LoVo (cell line): ENCODE results near the gene ATXN7L1.
A peak's percentile ranks its signal among the peaks of the same experiment; 100 is the strongest.
"Not testable (repeated sequence)": the region's sequence is repeated elsewhere in the genome, so short reads cannot be mapped to it uniquely, and the experiment has no call there.

ENCODE experiments used
- DNase-seq: peaks from one replicate; pipeline ENCODE4 v3.0.0-alpha.2; 2016; ENCODE audit warnings: low spot score

ATXN7L1 gene

GRCh38 chr7:105703207-105703930 is 173.0 kb downstream of the ATXN7L1 start:
- DNase-seq: no peak

- no peak for DNase-seq
These were observed 176.7 kb downstream of the ATXN7L1 start for GRCh38 chr7:105699568-105700236.

GRCh38 chr7:105698531-105698930 is 177.9 kb downstream of the ATXN7L1 start:
- DNase-seq: no peak

GRCh38 chr7:105697753-105698152 is 178.6 kb downstream of the ATXN7L1 start:
- DNase-seq: no peak

GRCh38 chr7:105697169-105697568 is 179.2 kb downstream of the ATXN7L1 start:
- DNase-seq: not testable (repeated sequence)

GRCh38 chr7:105693576-105693975 is 182.8 kb downstream of the ATXN7L1 start:
- no peak for DNase-seq

GRCh38 chr7:105691680-105692564 is 184.5 kb downstream of the ATXN7L1 start:
- peak; percentile 55 for DNase-seq

GRCh38 chr7:105691082-105691679 is 185.2 kb downstream of the ATXN7L1 start:
- DNase-seq: no peak

GRCh38 chr7:105690325-105690945 is 186.0 kb downstream of the ATXN7L1 start:
- DNase-seq: no peak

GRCh38 chr7:105689067-105689819 is 187.2 kb downstream of the ATXN7L1 start:
- no peak for DNase-seq

- no peak for DNase-seq
These were observed 187.8 kb downstream of the ATXN7L1 start for GRCh38 chr7:105688617-105689016.

- no peak for DNase-seq
These were observed 191.2 kb downstream of the ATXN7L1 start for GRCh38 chr7:105685161-105685560.

GRCh38 chr7:105682341-105683060 is 193.9 kb downstream of the ATXN7L1 start:
- no peak for DNase-seq

- DNase-seq: no peak
These were observed 195.8 kb downstream of the ATXN7L1 start for GRCh38 chr7:105680505-105681187.

- no peak for DNase-seq
These were observed 197.4 kb downstream of the ATXN7L1 start for GRCh38 chr7:105678811-105679495.

GRCh38 chr7:105677817-105678573 is 198.4 kb downstream of the ATXN7L1 start:
- DNase-seq: no peak

- no peak for DNase-seq
These were observed 199.0 kb downstream of the ATXN7L1 start for GRCh38 chr7:105677410-105677730.

- no peak for DNase-seq
These were observed 200.4 kb downstream of the ATXN7L1 start for GRCh38 chr7:105675934-105676371.
